GM19438 (cell line): Measurements from ENCODE around the gene MCRIP1.

Experiments
- ATAC-seq: cut with Tn5 transposase; IDR thresholded peaks from one replicate; pipeline ENCODE4 v1.9.1; 2021; ENCODE audit warnings: low read depth; ENCODE audit not compliant: unreplicated experiment

Gene MCRIP1

GRCh38 chr17:81807210-81807719 is 25.8 kb downstream of the MCRIP1 start:
- ATAC-seq, result no peak

GRCh38 chr17:81806461-81807209 is 26.5 kb downstream of the MCRIP1 start:
- ATAC-seq, result no peak

DNA sequence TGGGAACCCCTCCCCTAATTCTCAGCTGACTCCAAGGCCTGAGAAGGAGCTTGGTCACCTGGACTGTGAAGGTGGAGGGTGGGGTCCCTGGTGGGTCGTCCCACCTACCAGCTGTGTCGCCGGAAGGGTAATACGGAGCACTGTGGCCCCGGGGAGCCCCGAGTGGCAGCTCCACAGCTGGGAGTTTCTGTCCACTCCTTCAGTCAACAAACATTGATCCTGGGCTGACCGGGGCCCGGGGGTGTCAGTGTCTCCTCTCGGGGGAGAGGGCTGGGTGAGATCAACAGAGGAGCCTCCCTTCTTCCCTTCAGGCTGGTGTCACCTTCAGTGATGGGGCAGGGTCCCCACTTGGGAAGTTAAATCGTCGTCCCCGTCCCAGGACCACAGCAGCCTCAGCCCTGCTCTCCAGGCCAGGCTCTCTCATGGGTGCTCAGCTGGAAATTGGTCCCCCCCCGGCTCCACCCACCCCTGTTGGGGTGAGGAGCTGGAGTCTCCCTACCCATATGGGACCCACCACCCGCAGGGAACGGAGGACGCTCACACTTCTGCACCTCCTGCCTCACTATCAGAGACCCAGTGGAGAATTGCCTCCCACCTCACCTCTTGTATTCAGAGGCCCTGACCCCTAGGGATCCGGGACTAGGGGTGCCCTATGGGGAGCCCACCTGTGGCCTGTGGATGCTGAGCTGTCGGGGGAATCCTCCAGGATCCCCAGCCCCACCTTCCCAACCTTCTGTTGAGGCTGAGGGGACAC is 27.2 kb downstream of the MCRIP1 start:
- no peak for ATAC-seq

DNA sequence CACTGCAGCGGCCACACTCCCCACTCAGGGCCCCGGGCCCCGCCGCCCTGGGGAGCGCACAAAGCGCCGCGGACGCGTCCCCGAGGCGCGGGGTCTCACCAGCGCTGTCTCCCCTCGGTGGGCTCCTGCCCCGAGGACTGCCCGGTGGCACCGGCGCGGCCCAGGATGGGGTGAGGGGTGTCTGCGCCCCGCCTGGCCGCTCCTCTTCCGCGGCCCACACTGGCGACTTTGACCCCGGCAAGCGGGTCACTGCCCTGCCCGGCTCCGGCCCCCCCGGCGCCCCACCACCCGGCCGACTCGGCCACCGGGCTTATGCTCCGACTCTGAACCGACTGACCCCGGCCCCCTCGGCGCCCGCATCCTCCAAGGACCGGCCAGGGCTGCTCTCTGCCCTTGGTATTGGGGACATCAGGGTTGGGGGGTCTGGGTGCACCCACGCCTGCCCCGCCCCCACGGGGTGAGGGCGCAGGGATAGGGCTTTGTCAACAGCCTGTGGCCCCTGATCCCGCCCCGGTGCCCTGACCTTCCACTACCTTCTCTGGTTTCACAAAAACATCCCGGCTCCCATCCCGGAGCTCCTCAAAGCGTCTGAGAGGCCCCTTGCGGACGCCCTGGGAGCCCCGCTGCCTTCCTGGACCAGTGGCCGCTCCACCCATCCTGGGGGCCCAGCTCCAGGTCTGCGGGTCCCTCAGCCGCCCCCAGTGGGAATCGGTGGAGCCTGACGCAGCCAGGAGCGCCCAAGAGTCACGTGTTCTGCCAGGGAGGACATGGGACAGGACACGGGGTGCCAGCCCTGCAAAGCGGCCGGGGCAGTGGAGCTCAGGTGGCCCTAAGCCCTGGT is 28.3 kb downstream of the MCRIP1 start:
- ATAC-seq, result no peak

GRCh38 chr17:81803728-81804558 is 29.1 kb downstream of the MCRIP1 start, which contains the start of gene GCGR:
Gene GCGR, plus strand, starts transcription at chr17:81804150. Its CDS starts 4,869 bp downstream, at chr17:81809019.
- no peak for ATAC-seq

DNA sequence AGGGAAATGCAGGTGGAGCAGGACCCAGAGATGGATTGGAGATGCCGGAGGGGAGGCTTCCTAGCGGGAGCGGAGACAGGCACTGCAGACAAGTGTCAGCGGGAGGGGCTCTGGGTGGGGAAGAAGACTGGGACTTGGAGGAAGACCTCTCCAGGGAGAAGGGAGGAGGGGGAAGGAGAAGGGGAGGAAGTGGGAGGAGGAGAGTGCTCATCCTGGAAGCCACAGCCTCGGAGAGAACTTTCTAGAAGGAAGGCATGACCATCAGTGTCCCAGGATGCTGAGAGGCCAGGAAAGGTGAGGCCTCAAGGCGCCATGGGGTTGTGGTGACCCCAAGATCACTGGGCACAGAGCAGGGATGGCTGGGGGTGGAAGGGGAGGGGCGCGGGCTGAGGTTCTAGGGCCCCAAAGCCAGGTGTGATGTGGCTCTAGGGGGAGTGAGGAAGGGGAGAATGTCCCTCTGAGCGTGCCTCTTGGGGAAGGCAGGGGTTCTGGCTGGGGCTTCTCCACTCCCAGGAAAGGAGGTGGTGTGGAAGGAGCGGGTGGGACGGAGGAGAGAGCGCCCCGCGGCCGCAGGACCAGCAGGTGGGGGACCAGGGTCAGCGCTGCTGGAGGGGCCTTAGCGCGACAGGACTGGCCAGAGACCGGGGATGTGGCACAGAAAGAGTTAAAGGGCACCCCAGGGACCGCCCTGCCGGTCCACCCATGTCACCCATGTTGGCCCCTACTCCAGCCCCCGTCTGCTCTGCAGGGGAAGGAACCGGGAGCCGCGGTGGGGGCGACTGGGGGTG is 30.0 kb downstream of the MCRIP1 start:
- no peak for ATAC-seq

DNA sequence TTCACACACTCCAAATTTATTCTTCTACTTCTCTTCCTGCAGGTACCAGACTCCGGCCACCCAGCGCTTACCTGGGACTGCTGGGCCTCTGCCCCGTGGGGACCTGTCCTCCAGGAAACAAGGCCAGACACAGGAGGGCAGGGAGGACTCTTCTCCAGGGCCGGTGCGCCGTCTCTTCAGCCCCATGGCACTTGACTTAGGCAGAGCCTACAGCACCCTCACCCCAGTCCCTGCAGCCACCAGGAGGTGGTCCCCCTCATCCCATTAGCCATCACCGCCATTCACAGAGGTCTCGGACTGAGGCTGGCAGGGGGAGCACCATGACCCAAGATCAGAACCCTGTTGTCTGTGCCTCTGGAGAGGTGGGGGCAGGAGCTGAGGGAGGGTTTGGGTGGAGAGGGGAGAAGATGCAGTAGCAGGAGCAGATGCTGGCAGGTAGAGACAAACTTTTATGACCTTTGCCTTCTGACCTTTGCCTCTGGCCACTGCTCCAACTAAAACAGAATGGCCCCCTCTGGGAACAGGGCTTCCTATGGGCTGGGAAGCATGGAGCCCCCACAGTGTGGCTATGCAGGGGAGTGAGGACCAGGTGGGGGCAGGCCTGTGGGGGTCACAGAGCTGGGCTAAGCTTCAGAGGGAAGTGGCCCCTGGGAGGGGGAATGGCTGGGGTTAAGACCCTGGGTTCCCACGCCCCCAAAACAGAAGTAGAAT is 30.9 kb downstream of the MCRIP1 start:
- ATAC-seq, result no peak

DNA sequence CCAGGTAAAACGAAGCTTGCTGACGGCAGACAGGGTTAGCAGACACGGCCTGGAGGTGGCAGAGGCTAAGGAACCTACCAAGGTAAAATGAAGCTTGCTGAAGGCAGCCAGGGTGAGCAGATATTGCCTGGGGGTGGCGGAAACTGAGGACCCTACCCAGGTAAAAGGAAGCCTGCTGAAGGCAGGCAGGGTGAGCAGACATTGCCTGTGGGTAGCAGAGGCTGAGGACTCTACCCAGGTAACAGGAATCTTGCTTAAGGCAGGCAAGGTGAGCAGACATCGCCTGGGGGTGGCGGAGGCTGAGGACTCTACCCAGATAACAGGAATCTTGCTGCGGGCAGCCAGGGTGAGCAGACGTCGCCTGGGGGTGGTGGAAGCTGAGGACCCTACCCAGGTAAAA is 31.8 kb downstream of the MCRIP1 start:
- no peak for ATAC-seq

DNA sequence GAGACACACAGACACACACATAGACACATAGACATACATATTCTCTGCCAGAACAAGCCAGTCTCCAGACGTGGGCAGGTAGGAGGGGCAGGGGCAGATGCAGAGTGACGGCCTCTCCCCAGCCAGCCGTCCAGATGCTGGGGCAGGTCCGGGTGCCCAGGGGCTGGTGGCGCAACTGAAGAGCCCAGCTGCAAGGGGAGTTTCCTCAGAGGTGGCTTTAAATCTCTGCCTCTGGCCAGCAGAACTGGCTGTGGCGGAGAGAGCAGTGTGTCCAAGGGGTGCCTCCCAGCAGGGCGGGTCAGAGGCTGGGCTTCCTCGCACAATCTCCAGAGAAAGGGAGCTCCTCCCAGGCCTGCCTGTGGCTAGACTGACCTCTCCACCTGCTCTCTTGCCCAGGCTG is 38.6 kb downstream of the MCRIP1 start:
- ATAC-seq, result no peak

DNA sequence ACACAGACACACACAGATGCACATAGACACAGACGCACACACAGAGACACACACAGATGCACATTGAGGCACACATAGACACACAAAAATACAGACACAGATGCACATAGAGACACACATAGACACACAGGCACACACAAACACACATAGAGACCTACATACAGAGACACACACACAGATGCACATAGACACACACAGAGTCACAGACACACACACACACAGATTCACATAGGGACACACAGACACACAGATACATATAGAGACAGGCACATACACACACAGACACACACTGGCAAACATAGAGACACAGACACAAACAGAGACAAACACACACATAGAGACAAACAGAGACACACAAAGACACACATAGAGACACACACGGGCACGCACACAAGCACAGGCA is 39.0 kb downstream of the MCRIP1 start:
- ATAC-seq, result no peak

GRCh38 chr17:81792675-81793615 is 40.1 kb downstream of the MCRIP1 start:
- no peak for ATAC-seq
